B cell (primary cell): Measurements from ENCODE around the gene PTMA. TPM values are rescaled to one million over a fixed set of nuclear protein-coding genes. Genes with fewer than 3 reads are reported as not detected.

Experiments used
- ATAC-seq: fragments of 200-7000 bp; cut with Tn5 transposase; one replicate; pipeline ENCODE4 v1.10.0; 2021; ENCODE audit warnings: low read depth, mild to moderate bottlenecking, moderate number of reproducible peaks, moderate library complexity
- CTCF ChIA-PET: fragments of 350-600 bp; sonication (Branson Sonifier 250); formaldehyde crosslinking; loops from one replicate; lab custom pipeline; 2021; ENCODE audit warnings: antibody characterized with exemption, inconsistent platforms; lab: Charles Lee
- POLR2A ChIA-PET: fragments of 350-600 bp; sonication (Branson Sonifier 250); formaldehyde crosslinking; loops from one replicate; lab custom pipeline; 2021; ENCODE audit warnings: antibody characterized with exemption; lab: Charles Lee
- DNase-seq: peaks from one replicate; pipeline ENCODE4 v3.0.0; 2013
- H2AFZ ChIP-seq: 2 replicates; pipeline ENCODE4 v1.6.1; 2012; ENCODE audit warnings: mild to moderate bottlenecking, low read depth, low read length; ENCODE audit not compliant: insufficient read depth, poor library complexity, severe bottlenecking
- H3K27ac ChIP-seq, 2 donors: 1 replicate in 1 of 2; 2 replicates in 1 of 2; pipeline ENCODE4 v1.5.1; 2012 to 2013; ENCODE audit warnings: low read length in 2 of 2, mild to moderate bottlenecking in 2 of 2, moderate library complexity in 1 of 2
- H3K27me3 ChIP-seq, 4 experiments: fragments of 200-600 bp in 1 of 4; sonication (generic) in 1 of 4; replicated peaks in 1 of 4; 1 replicate in 2 of 4; 2 replicates in 2 of 4; pipeline versions ENCODE4 v1.6.1 to v1.7.0; 2013 to 2016; ENCODE audit warnings: low read length in 3 of 4, mild to moderate bottlenecking in 2 of 4, mixed read lengths in 1 of 4, moderate library complexity in 1 of 4; ENCODE audit not compliant: insufficient read depth in 4 of 4, control insufficient read depth in 3 of 4; ENCODE audit errors: control extremely low read depth in 1 of 4
- H3K36me3 ChIP-seq, 2 experiments: replicated peaks in 1 of 2; 1 replicate in 1 of 2; 2 replicates in 1 of 2; pipeline versions ENCODE4 v1.6.1 to v1.7.1; 2013; ENCODE audit warnings: low read length in 1 of 2; ENCODE audit not compliant: insufficient read depth in 2 of 2, control insufficient read depth in 1 of 2; ENCODE audit errors: control extremely low read depth in 1 of 2, extremely low read depth in 1 of 2
- H3K4me1 ChIP-seq, 2 donors: fragments of 200-600 bp in 1 of 2; sonication (generic) in 1 of 2; 1 replicate in 1 of 2; 2 replicates in 1 of 2; pipeline versions ENCODE4 v1.5.1 to v1.6.1; 2013 to 2017; ENCODE audit warnings: low read length in 2 of 2; ENCODE audit not compliant: control insufficient read depth in 2 of 2, insufficient read depth in 2 of 2
- H3K4me2 ChIP-seq: replicated peaks from 2 replicates; pipeline ENCODE3; 2012; ENCODE audit warnings: mild to moderate bottlenecking, low read depth, low read length; ENCODE audit not compliant: poor library complexity, severe bottlenecking
- H3K4me3 ChIP-seq, 5 experiments: fragments of 200-600 bp in 1 of 5; sonication (generic) in 1 of 5; 1 replicate in 3 of 5; 2 replicates in 2 of 5; pipeline versions ENCODE4 v1.5.1 to v1.7.0; 2011 to 2016; ENCODE audit warnings: low read length in 4 of 5, mild to moderate bottlenecking in 4 of 5, low read depth in 2 of 5, control low read depth in 1 of 5, moderate library complexity in 1 of 5; ENCODE audit not compliant: insufficient read depth in 1 of 5; ENCODE audit errors: control extremely low read depth in 1 of 5, extremely low read depth in 1 of 5
- H3K79me2 ChIP-seq: fragments of 200-600 bp; sonication (generic); one replicate; pipeline ENCODE4 v1.6.0; 2016; ENCODE audit warnings: low read length; ENCODE audit not compliant: control insufficient read depth, insufficient read depth
- H3K9ac ChIP-seq: fragments of 200-600 bp; sonication (generic); 2 replicates; pipeline ENCODE4 v1.6.1; 2017; ENCODE audit warnings: mild to moderate bottlenecking, low read length, moderate library complexity
- H3K9me3 ChIP-seq, 3 donors: one replicate each; pipeline versions ENCODE4 v1.6.1 to v1.7.1; 2013; ENCODE audit warnings: low read length in 2 of 3; ENCODE audit not compliant: control insufficient read depth in 2 of 3, insufficient read depth in 1 of 3; ENCODE audit errors: control extremely low read depth in 1 of 3
- H4K20me1 ChIP-seq: 2 replicates; pipeline ENCODE4 v1.6.0; 2012; ENCODE audit warnings: mild to moderate bottlenecking, low read length; ENCODE audit not compliant: insufficient read depth, control insufficient read depth, poor library complexity, severe bottlenecking
- H3K27ac Mint-ChIP-seq: one replicate; pipeline ENCODE4 v1.8.0; 2021; ENCODE audit warnings: mixed read lengths
- H3K27me3 Mint-ChIP-seq: one replicate; pipeline ENCODE4 v1.8.0; 2021; ENCODE audit warnings: mixed read lengths
- H3K4me1 Mint-ChIP-seq: one replicate; pipeline ENCODE4 v1.8.0; 2021; ENCODE audit warnings: mixed read lengths
- H3K4me3 Mint-ChIP-seq: one replicate; pipeline ENCODE4 v1.8.0; 2021; ENCODE audit warnings: mixed read lengths
- H3K9me3 Mint-ChIP-seq: one replicate; pipeline ENCODE4 v1.8.0; 2022; ENCODE audit warnings: mixed read lengths; ENCODE audit not compliant: insufficient read depth
- EZH2 ChIP-seq: IDR thresholded peaks from 2 replicates; pipeline ENCODE4 v1.6.1; 2012; ENCODE audit warnings: borderline replicate concordance, low read depth, mild to moderate bottlenecking, moderate library complexity, low read length; ENCODE audit not compliant: insufficient read depth, poor library complexity, severe bottlenecking
- WGBS: methylation state at CpG from one replicate; pipeline ENCODE4 v1.1.5; 2013; ENCODE audit warnings: missing lambda C conversion rate; ENCODE audit not compliant: insufficient coverage; 5-methylcytosine and 5-hydroxymethylcytosine counted together
- intact Hi-C: fragments of 100-400 bp; cut with micrococcal nuclease; formaldehyde crosslinking; loops from one replicate; pipeline ENCODE4 v1.10.0; 2022
- polyA plus RNA-seq: library from polyadenylated mRNA; depleted of rRNA; stranded (reverse); fragments of >200 nt; gene quantifications from 2 replicates; pipeline ENCODE4 v1.2.3, GENCODE V29; 2012
- total RNA-seq, 2 donors: library from RNA; stranded (reverse); fragments of 120-200 nt in 1 of 2; gene quantifications; 1 replicate in 1 of 2; 2 replicates in 1 of 2; pipeline versions ENCODE4 v1.2.3 to v1.2.4, GENCODE V29; 2013 to 2022
- TF ChIP-seq, protein P1 (sequence below): fragments of 200-600 bp; IDR thresholded peaks from one replicate; pipeline ENCODE4 v1.8.0; 2022; ENCODE audit warnings: antibody characterized with exemption, mild to moderate bottlenecking

The PTMA gene
- total and polyA plus RNA-seq, 2 donors (not counting 1 experiment from before 2014, with no cell fraction given), result 713 to 2,282 TPM

DNA sequence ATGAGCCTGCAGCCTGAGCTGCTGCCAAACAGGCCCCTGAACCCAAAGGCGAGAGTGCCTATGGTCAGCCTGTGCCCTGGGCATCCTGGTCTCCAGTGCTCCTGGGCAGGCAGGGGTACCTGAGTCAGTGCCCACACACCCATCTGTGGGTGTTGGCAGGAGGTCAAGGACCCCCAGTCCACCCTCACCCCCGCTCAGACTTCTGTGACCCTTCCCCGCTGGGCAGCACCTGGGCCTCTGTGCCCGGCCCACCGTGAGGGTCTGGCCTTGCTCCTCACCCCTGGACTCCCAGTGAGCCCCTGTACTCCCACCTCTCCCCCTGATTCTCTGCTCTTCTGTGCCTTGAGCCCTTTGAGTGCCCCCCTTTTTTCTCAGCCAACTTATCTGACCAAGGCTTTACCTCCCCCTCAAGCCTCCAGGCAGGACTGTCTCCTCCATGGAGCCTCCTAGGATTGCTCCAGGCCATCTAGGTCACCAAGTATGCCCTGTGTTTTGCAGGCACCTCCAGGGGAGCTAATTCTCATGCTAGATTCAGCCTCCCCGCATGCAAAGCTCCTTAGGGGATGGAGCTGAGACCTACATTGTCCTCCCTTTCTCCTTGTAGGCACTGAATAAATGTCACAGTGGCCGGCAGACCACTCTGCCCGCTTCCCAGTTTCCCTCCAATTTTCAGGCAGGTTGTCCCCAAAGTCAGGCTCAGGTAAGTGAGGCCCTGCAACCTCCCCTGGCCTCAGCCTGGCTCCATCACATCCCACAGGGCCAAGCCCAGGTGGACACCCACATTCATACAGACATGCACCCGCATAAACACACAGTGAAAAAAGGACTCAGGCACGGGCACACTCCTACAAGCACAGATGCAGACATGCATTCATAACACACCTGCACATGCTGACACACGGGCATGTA lies 21.9 kb upstream of the PTMA start:
- H3K4me3 Mint-ChIP-seq, result no peak overlapping the region

More for the DNA sequence above, 21.9 kb upstream of the PTMA start:
- intact Hi-C loops, result loop anchor here (1.0 kb wide), 3 partner anchors 9 to 29 kb away; no protein-coding TSS in a partner anchor
- ChIA-PET POLR2A (interaction anchor here (0.6 to 6.1 kb wide), 7 partner anchors 11 to 73 kb away, joined by 3 to 75 read pairs (median 7); partner anchors contain the start of gene PTMA), CTCF (interaction anchor here (1.0 to 21.6 kb wide), 10 partner anchors 9 to 75 kb away, joined by 3 to 785 read pairs (median 13); partner anchors contain the start of gene PTMA)
- TF ChIP-seq, protein P1, sequence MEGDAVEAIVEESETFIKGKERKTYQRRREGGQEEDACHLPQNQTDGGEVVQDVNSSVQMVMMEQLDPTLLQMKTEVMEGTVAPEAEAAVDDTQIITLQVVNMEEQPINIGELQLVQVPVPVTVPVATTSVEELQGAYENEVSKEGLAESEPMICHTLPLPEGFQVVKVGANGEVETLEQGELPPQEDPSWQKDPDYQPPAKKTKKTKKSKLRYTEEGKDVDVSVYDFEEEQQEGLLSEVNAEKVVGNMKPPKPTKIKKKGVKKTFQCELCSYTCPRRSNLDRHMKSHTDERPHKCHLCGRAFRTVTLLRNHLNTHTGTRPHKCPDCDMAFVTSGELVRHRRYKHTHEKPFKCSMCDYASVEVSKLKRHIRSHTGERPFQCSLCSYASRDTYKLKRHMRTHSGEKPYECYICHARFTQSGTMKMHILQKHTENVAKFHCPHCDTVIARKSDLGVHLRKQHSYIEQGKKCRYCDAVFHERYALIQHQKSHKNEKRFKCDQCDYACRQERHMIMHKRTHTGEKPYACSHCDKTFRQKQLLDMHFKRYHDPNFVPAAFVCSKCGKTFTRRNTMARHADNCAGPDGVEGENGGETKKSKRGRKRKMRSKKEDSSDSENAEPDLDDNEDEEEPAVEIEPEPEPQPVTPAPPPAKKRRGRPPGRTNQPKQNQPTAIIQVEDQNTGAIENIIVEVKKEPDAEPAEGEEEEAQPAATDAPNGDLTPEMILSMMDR, result no peak
- no peak for TF ChIP-seq EZH2
- Mint-ChIP-seq H3K27ac (peak overlapping the region; percentile 57), H3K9me3 (no peaks in the 10 kb centered on the region), H3K27me3 (no peaks in the 10 kb centered on the region), H3K4me1 (peaks cover 43% of the 10 kb centered on the region)
- WGBS, result 79% methylated on average over 11 of the region's 11 CpGs
- ATAC-seq, result no peak
- H2AFZ ChIP-seq, result peak overlapping the region; percentile 71
- peaks cover 18 to 40% of the 10 kb centered on the region in 2 donors for H3K4me1 ChIP-seq
- no peak overlapping the region for H3K27ac ChIP-seq
- no peak overlapping the region for H3K4me3 ChIP-seq
- no peak overlapping the region for H3K9ac ChIP-seq
- no peaks in the 10 kb centered on the region for H3K36me3 ChIP-seq
- H4K20me1 ChIP-seq, result no peaks in the 10 kb centered on the region
- peaks cover 3% of the 10 kb centered on the region for H3K79me2 ChIP-seq
- DNase-seq, result no peak
- H3K4me2 ChIP-seq, result peak overlapping the region; percentile 61
- no peaks in the 10 kb centered on the region for H3K9me3 ChIP-seq
- no peaks in the 10 kb centered on the region for H3K27me3 ChIP-seq
